A549 (cell line): Measurements from ENCODE around the gene OGFR. TPM values are rescaled to one million over a fixed set of nuclear protein-coding genes. Genes with fewer than 3 reads are reported as not detected.
A peak's percentile ranks its signal among the peaks of the same experiment; 100 is the strongest.

Experiments used
- ATAC-seq, 2 experiments: fragments of 200-7000 bp in 1 of 2; fragments of >200 bp in 1 of 2; cut with Nextera tagmentation in 1 of 2; cut with Tn5 transposase in 1 of 2; 3 replicates each; pipeline versions ENCODE4 v1.8.0 to v1.9.1; 2018 to 2020; ENCODE audit warnings: mild to moderate bottlenecking in 1 of 2, moderate library complexity in 1 of 2
- CTCF ChIA-PET: fragments of 300-600 bp; sonication (Branson Sonifier 250); formaldehyde crosslinking; extraction: SDS; loops from one replicate; lab custom pipeline; 2021; ENCODE audit warnings: antibody characterized with exemption, inconsistent platforms; lab: Yijun Ruan, JAX
- POLR2A ChIA-PET: fragments of 350-600 bp; formaldehyde crosslinking; extraction: SDS; loops from one replicate; lab custom pipeline; 2021; ENCODE audit warnings: antibody characterized with exemption, inconsistent platforms; lab: Yijun Ruan, JAX
- DNase-seq, 2 experiments: peaks; one replicate each; pipeline versions ENCODE4 v3.0.0 to v3.0.0-alpha.2; 2011 to 2016; ENCODE audit warnings: low read depth in 1 of 2, low spot score in 1 of 2
- FAIRE-seq: peaks from 2 replicates; lab custom pipeline; 2011; peaks lifted over from hg19 to GRCh38; lab: Jason Lieb, UNC
- H3K27ac ChIP-seq, 2 experiments: fragments of >200 bp; sonication (Bioruptor Twin); formaldehyde crosslinking; 3 replicates each; pipeline ENCODE4 v1.5.1; 2016 to 2017
- H3K4me1 ChIP-seq: fragments of >200 bp; sonication (Bioruptor Twin); formaldehyde crosslinking; 3 replicates; pipeline ENCODE4 v1.6.1; 2016
- H3K4me2 ChIP-seq: fragments of >200 bp; sonication (Bioruptor Twin); formaldehyde crosslinking; 3 replicates; pipeline ENCODE4 v1.6.1; 2016
- H3K4me3 ChIP-seq: fragments of >200 bp; sonication (Bioruptor Twin); formaldehyde crosslinking; 3 replicates; pipeline ENCODE4 v1.5.1; 2016
- H3K9me3 ChIP-seq: fragments of >200 bp; sonication (Bioruptor Twin); formaldehyde crosslinking; 3 replicates; pipeline ENCODE4 v1.6.1; 2016
- BHLHE40 ChIP-seq: IDR thresholded peaks from 2 replicates; pipeline ENCODE4 v1.6.1; 2012; ENCODE audit warnings: low read depth, low read length, inconsistent platforms
- CBX8 ChIP-seq: fragments of 200-600 bp; sonication (generic); IDR thresholded peaks from 2 replicates; pipeline ENCODE4 v1.6.1; 2016
- CEBPB ChIP-seq, 2 experiments: fragments of >200 bp in 1 of 2; sonication (Bioruptor Twin) in 1 of 2; formaldehyde crosslinking in 1 of 2; IDR thresholded peaks; 2 replicates each; pipeline ENCODE4 v1.6.1; 2012 to 2016
- CTCF ChIP-seq: fragments of >200 bp; sonication (Bioruptor Twin); formaldehyde crosslinking; IDR thresholded peaks from 3 replicates; pipeline ENCODE4 v1.5.1; 2016
- ELK1 ChIP-seq: fragments of 150-350 bp; IDR thresholded peaks from 2 replicates; pipeline ENCODE4 v1.6.1; 2014; ENCODE audit warnings: low read depth, mild to moderate bottlenecking, low read length
- EP300 ChIP-seq, 2 experiments: fragments of >200 bp; sonication (Bioruptor Twin); formaldehyde crosslinking; IDR thresholded peaks; 2 replicates in 1 of 2; 3 replicates in 1 of 2; pipeline ENCODE4 v1.6.1; 2016 to 2017
- FOXS1 ChIP-seq: fragments of 250-450 bp; sonication (Bioruptor Pico); IDR thresholded peaks from 2 replicates; pipeline ENCODE4 v1.5.0; 2020; ENCODE audit warnings: mild to moderate bottlenecking, moderate library complexity
- GATA3 ChIP-seq: IDR thresholded peaks from 2 replicates; pipeline ENCODE4 v1.6.1; 2012; ENCODE audit warnings: borderline replicate concordance
- HDAC2 ChIP-seq: fragments of 200-600 bp; sonication (generic); IDR thresholded peaks from 2 replicates; pipeline ENCODE4 v1.6.1; 2016
- HES2 ChIP-seq: fragments of >200 bp; sonication (Bioruptor Twin); formaldehyde crosslinking; IDR thresholded peaks from 2 replicates; pipeline ENCODE4 v1.6.1; 2016
- HEYL ChIP-seq: fragments of 250-450 bp; sonication (Bioruptor Pico); IDR thresholded peaks from 2 replicates; pipeline ENCODE4 v1.8.0; 2021; ENCODE audit warnings: mild to moderate bottlenecking, moderate library complexity
- JUNB ChIP-seq: fragments of >200 bp; sonication (Bioruptor Twin); formaldehyde crosslinking; IDR thresholded peaks from 2 replicates; pipeline ENCODE4 v1.6.1; 2016
- MAFK ChIP-seq: fragments of 450-650 bp; IDR thresholded peaks from 2 replicates; pipeline ENCODE4 v1.6.1; 2014; ENCODE audit not compliant: partially characterized antibody
- MYC ChIP-seq: IDR thresholded peaks from 2 replicates; pipeline ENCODE4 v1.6.1; 2012; ENCODE audit warnings: mild to moderate bottlenecking, inconsistent platforms, low read length, improper control_type of control experiment, borderline replicate concordance
- REST ChIP-seq: fragments of 200-600 bp; sonication (generic); IDR thresholded peaks from 2 replicates; pipeline ENCODE4 v1.6.1; 2016; ENCODE audit warnings: antibody characterized with exemption, mild to moderate bottlenecking, moderate library complexity
- RFX5 ChIP-seq: fragments of 450-650 bp; IDR thresholded peaks from 2 replicates; pipeline ENCODE4 v1.7.1; 2014; ENCODE audit warnings: antibody characterized with exemption, mild to moderate bottlenecking, moderate library complexity
- RNF2 ChIP-seq: fragments of 200-600 bp; sonication (generic); IDR thresholded peaks from 2 replicates; pipeline ENCODE4 v1.6.1; 2016; ENCODE audit warnings: low read depth, mild to moderate bottlenecking, antibody characterized with exemption, moderate library complexity, borderline replicate concordance
- ZC3H11A ChIP-seq: fragments of 450-650 bp; IDR thresholded peaks from 2 replicates; pipeline ENCODE4 v1.6.1; 2014; ENCODE audit warnings: antibody characterized with exemption, mild to moderate bottlenecking
- ZNF302 ChIP-seq: fragments of 250-450 bp; sonication (Bioruptor Pico); IDR thresholded peaks from 2 replicates; pipeline ENCODE4 v1.9.0; 2021; ENCODE audit warnings: inconsistent platforms, mild to moderate bottlenecking, moderate library complexity
- WGBS: methylation state at CpG from one replicate; pipeline ENCODE4 v1.1.6; 2017; ENCODE audit errors: missing lambda C conversion rate; 5-methylcytosine and 5-hydroxymethylcytosine counted together
- polyA plus RNA-seq, 4 experiments: library from polyadenylated mRNA; depleted of rRNA in 3 of 4; stranded (reverse); fragments of >200 nt; fragmentation: RNase III in 1 of 4; extraction: RNeasy Plus Mini Kit Qiagen cat#74134 plus additional on column Dnase treatment in 1 of 4; gene quantifications; 2 replicates in 3 of 4; 3 replicates in 1 of 4; pipeline ENCODE4 v1.2.3, GENCODE V29; 2011 to 2017

OGFR gene
- polyA plus RNA-seq, 2 of the 4 experiments (the other 2 are of a cell fraction) = 15.9 to 35.6 TPM

- TF ChIP-seq CEBPB (IDR thresholded peaks at IDR 0.05) (no peak), MAFK (no peak), RNF2 (no peak), CTCF (no peak), CBX8 (no peak), RFX5 (no peak), HEYL (CRISPR knock-in tag) (no peak), HES2 (no peak), HDAC2 (no peak), REST (no peak), ZNF302 (CRISPR knock-in tag) (no peak), BHLHE40 (no peak), MYC (no peak), ZC3H11A (no peak), EP300 (IDR thresholded peaks at IDR 0.05) (no peak), JUNB (no peak), ELK1 (no peak), GATA3 (no peak), FOXS1 (CRISPR knock-in tag) (no peak)
- ChIA-PET CTCF (interaction anchor here (0.5 to 1.3 kb wide), 2 partner anchors 33 to 107 kb away, joined by 3 to 5 read pairs; no protein-coding TSS in a partner anchor), POLR2A (no interaction called here)
- Histone ChIP-seq H3K4me1 (no peaks in the 10 kb centered on the region), H3K4me3 (no peak overlapping the region), H3K4me2 (no peak overlapping the region), H3K9me3 (no peaks in the 10 kb centered on the region), H3K27ac (0 out of 6 replicates have a peak overlapping the region, but pooled peaks of 1 of the 2 experiments have one; percentile 44)
- ATAC-seq (no peak), DNase-seq (no peak), FAIRE-seq (no peak)
- WGBS = 90% methylated on average over 20 of the region's 24 CpGs
Measured at GRCh38 chr20:62776035-62776691, 28.5 kb upstream of the OGFR start.
